ENCODE measurements around the gene GNG13. TPM values are rescaled to one million over a fixed set of nuclear protein-coding genes. Genes with fewer than 3 reads are reported as not detected.

Gene GNG13
- total and polyA plus RNA-seq, 2 donors (not counting 3 experiments of a cell fraction or from before 2014, with no cell fraction given): not detected

- no peaks in the 10 kb centered on the region for H4K20me1 ChIP-seq (replicated peaks; ENCODE audit: control insufficient read depth, extremely low read depth, insufficient read depth, low read length)
- no peak overlapping the region for H3K4me3 ChIP-seq (replicated peaks in 1 of 3; ENCODE audit: insufficient read depth in 1 of 3, low read depth in 1 of 3, low read length in 3 of 3)
- no peaks in the 10 kb centered on the region for H3K36me3 ChIP-seq (ENCODE audit: control insufficient read depth in 2 of 2, extremely low read depth in 1 of 2, insufficient read depth in 2 of 2, low read length in 2 of 2)
- no peaks in the 10 kb centered on the region for H3K27me3 ChIP-seq (ENCODE audit: control insufficient read depth in 2 of 2, insufficient read depth in 2 of 2, low read length in 2 of 2)
- DNase-seq (ENCODE audit: low read depth, low spot score) (no peak), FAIRE-seq (no peak)
- no peak overlapping the region for H3K27ac ChIP-seq (ENCODE audit: insufficient read depth, low read depth, low read length)
- dilution Hi-C loops (cut with MboI; ENCODE audit: extremely low pct_ligation_motif_present, low sequenced_read_pairs) (no loop called here), intact Hi-C loops (cut with micrococcal nuclease) (no loop called here)
- ChIA-PET CTCF (no interaction called here), POLR2A (no interaction called here)
- H3K4me2 ChIP-seq (ENCODE audit: insufficient read depth, low read length): no peak overlapping the region
- TF ChIP-seq MAX (IDR thresholded peaks at IDR 0.05; ENCODE audit: insufficient read depth, insufficient read length) (no peak), FOS (IDR thresholded peaks at IDR 0.05; ENCODE audit: borderline replicate concordance, insufficient read depth, low read length) (no peak), JUN (IDR thresholded peaks at IDR 0.05; ENCODE audit: borderline replicate concordance, insufficient read depth, insufficient read length, low read depth) (no peak), POLR2AphosphoS5 (IDR thresholded peaks at IDR 0.05; ENCODE audit: insufficient read depth, low read depth, low read length) (no peak), MYC (IDR thresholded peaks at IDR 0.05; ENCODE audit: low read depth, low read length) (no peak), EZH2 (IDR thresholded peaks at IDR 0.05; ENCODE audit: borderline replicate concordance, low read depth, low read length, severe bottlenecking) (no peak), CTCF (IDR thresholded peaks at IDR 0.05; ENCODE audit: extremely low read depth in 1 of 2, insufficient read depth in 1 of 2, low read depth in 1 of 2, low read length in 2 of 2) (no peak), GATA2 (IDR thresholded peaks at IDR 0.05; ENCODE audit: insufficient read depth, insufficient read length, low read depth, low read length) (no peak), POLR2A (IDR thresholded peaks at IDR 0.05; ENCODE audit: low read depth, low read length) (no peak)
- H2AFZ ChIP-seq (ENCODE audit: low read depth, low read length): no peak overlapping the region
- H3K9me3 ChIP-seq (replicated peaks; ENCODE audit: control insufficient read depth, insufficient read depth, low read length): no peaks in the 10 kb centered on the region
- H3K9ac ChIP-seq (replicated peaks; ENCODE audit: extremely low read depth, insufficient read depth, low read length): no peak overlapping the region
- no peaks in the 10 kb centered on the region for H3K4me1 ChIP-seq (ENCODE audit: control insufficient read depth, extremely low read depth, insufficient read depth, low read length)
- no peaks in the 10 kb centered on the region for H3K9me1 ChIP-seq (replicated peaks; ENCODE audit: control insufficient read depth, extremely low read depth, insufficient read depth, low read length)
- no TSS peak for BruUV-seq (replicated peaks)
- H3K79me2 ChIP-seq (ENCODE audit: control insufficient read depth, insufficient read depth, low read length): no peaks in the 10 kb centered on the region
Observed at GRCh38 chr16:843771-844170, 43.2 kb upstream of the GNG13 start.
